HG03066 (cell line): ENCODE data around the gene CRADD.

Experiments
- ATAC-seq: cut with Tn5 transposase; IDR thresholded peaks from one replicate; pipeline ENCODE4 v1.9.1; 2021; ENCODE audit warnings: low read depth; ENCODE audit not compliant: unreplicated experiment

The CRADD gene

GRCh38 chr12:93734784-93735183 is 57.6 kb downstream of the CRADD start:
- ATAC-seq: no peak

- ATAC-seq: no peak
Measured at GRCh38 chr12:93736640-93737178, 59.5 kb downstream of the CRADD start.

- ATAC-seq: no peak
Measured at GRCh38 chr12:93737457-93738198, 60.5 kb downstream of the CRADD start.

GRCh38 chr12:93738199-93739058 is 61.3 kb downstream of the CRADD start:
- no peak for ATAC-seq

- ATAC-seq: no peak
Measured at GRCh38 chr12:93740751-93741150, 63.6 kb downstream of the CRADD start.

GRCh38 chr12:93741659-93742109 is 64.5 kb downstream of the CRADD start:
- ATAC-seq: peak; percentile 19

- ATAC-seq: peak; percentile 87
Measured at GRCh38 chr12:93742110-93742934, 65.1 kb downstream of the CRADD start.

- ATAC-seq: no peak
Measured at GRCh38 chr12:93743229-93743998, 66.2 kb downstream of the CRADD start.

GRCh38 chr12:93743999-93744689 is 67.0 kb downstream of the CRADD start:
- ATAC-seq: no peak

- ATAC-seq: no peak
Measured at GRCh38 chr12:93745286-93745685, 68.1 kb downstream of the CRADD start.

GRCh38 chr12:93746572-93747168 is 69.5 kb downstream of the CRADD start:
- no peak for ATAC-seq

- no peak for ATAC-seq
Measured at GRCh38 chr12:93748672-93749383, 71.7 kb downstream of the CRADD start.

- ATAC-seq: no peak
Measured at GRCh38 chr12:93749515-93749914, 72.3 kb downstream of the CRADD start.

- no peak for ATAC-seq
Measured at GRCh38 chr12:93750056-93750455, 72.9 kb downstream of the CRADD start.

GRCh38 chr12:93751864-93752610 is 74.9 kb downstream of the CRADD start:
- no peak for ATAC-seq

GRCh38 chr12:93753285-93753684 is 76.1 kb downstream of the CRADD start:
- ATAC-seq: no peak

GRCh38 chr12:93753838-93754429 is 76.8 kb downstream of the CRADD start:
- ATAC-seq: no peak
